ENCODE results near the gene GAPDH. TPM values are rescaled to one million over a fixed set of nuclear protein-coding genes. Genes with fewer than 3 reads are reported as not detected.

Gene GAPDH
- total RNA-seq, 1 experiment from 2014 or later = 4,276 TPM

- Mint-ChIP-seq H3K4me3 (peak overlapping the region; percentile 35; the same call in 1 of the 2 replicates), H3K36me3 (peaks cover 67% of the 10 kb centered on the region), H3K27ac (peak overlapping the region; percentile 62), H3K9me3 (no peaks in the 10 kb centered on the region), H3K4me1 (peaks cover 13% of the 10 kb centered on the region), H3K27me3 (ENCODE audit: low read depth) (no peaks in the 10 kb centered on the region)
- ChIA-PET CTCF (interaction anchor here (0.6 to 2.3 kb wide), 23 partner anchors 12 to 302 kb away, joined by 3 to 24 read pairs (median 4); partner anchors contain the start of genes GAPDH, LPAR5, SPSB2 and USP5), POLR2A (interaction anchor here (0.5 to 0.7 kb wide), 3 partner anchors 70 to 815 kb away, joined by 3 read pairs; no protein-coding TSS in a partner anchor)
- DNase-seq (ENCODE audit: low spot score) (peak; percentile 86), ATAC-seq (peak; percentile 70)
- TF ChIP-seq ZNF281 (CRISPR knock-in tag; IDR thresholded peaks at IDR 0.05) (0 out of 2 replicates have a peak, but pooled peaks have one; percentile 44), ZNF423 (CRISPR knock-in tag; IDR thresholded peaks at IDR 0.05) (no peak), NR1H2 (CRISPR knock-in tag; IDR thresholded peaks at IDR 0.05) (no peak)
Observed at GRCh38 chr12:6570264-6570887, 36.1 kb downstream of the GAPDH start.

DNA sequence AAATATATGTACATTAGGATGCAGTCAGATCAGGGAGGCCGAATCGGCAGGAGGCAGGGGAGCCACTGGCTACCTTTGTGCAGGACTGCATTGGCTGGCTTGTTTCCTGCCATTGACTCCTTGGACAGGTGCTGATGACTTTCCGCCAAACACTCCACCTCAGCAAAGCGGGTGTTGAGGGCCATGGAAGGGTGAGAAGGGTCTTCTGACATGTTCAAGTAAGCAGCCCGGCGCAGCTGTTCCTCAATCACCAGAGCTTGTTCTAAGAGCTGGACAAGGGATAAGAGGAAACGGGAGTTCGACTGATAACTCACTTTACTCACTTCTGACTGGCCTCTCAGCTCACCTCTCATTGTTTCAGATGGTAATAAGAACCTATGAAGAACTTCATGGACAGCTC, 38.7 kb downstream of the GAPDH start:
- ChIA-PET POLR2A (interaction anchor here (0.6 kb wide), 1 partner anchor 9 kb away, joined by 3 read pairs; no protein-coding TSS in a partner anchor), CTCF (interaction anchor here (0.7 kb wide), 1 partner anchor 15 kb away, joined by 5 read pairs; no protein-coding TSS in a partner anchor)
- Mint-ChIP-seq H3K9me3 (no peaks in the 10 kb centered on the region), H3K36me3 (peaks cover 71% of the 10 kb centered on the region), H3K4me1 (peaks cover 6% of the 10 kb centered on the region), H3K27ac (no peak overlapping the region), H3K27me3 (ENCODE audit: low read depth) (no peaks in the 10 kb centered on the region), H3K4me3 (no peak overlapping the region)
- TF ChIP-seq, protein P1, sequence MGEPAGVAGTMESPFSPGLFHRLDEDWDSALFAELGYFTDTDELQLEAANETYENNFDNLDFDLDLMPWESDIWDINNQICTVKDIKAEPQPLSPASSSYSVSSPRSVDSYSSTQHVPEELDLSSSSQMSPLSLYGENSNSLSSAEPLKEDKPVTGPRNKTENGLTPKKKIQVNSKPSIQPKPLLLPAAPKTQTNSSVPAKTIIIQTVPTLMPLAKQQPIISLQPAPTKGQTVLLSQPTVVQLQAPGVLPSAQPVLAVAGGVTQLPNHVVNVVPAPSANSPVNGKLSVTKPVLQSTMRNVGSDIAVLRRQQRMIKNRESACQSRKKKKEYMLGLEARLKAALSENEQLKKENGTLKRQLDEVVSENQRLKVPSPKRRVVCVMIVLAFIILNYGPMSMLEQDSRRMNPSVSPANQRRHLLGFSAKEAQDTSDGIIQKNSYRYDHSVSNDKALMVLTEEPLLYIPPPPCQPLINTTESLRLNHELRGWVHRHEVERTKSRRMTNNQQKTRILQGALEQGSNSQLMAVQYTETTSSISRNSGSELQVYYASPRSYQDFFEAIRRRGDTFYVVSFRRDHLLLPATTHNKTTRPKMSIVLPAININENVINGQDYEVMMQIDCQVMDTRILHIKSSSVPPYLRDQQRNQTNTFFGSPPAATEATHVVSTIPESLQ (CRISPR knock-in tag; IDR thresholded peaks at IDR 0.05) = no peak
- no peak for TF ChIP-seq E2F4 (CRISPR knock-in tag; IDR thresholded peaks at IDR 0.05; ENCODE audit: borderline replicate concordance, low read depth)
- TF ChIP-seq ZMAT4 (CRISPR knock-in tag; IDR thresholded peaks at IDR 0.05) = no peak
- no peak for TF ChIP-seq ZNF219 (CRISPR knock-in tag; IDR thresholded peaks at IDR 0.05; ENCODE audit: borderline replicate concordance)
- TF ChIP-seq ZBTB21 (CRISPR knock-in tag; IDR thresholded peaks at IDR 0.05; ENCODE audit: borderline replicate concordance) = no peak
- TF ChIP-seq, protein P2, sequence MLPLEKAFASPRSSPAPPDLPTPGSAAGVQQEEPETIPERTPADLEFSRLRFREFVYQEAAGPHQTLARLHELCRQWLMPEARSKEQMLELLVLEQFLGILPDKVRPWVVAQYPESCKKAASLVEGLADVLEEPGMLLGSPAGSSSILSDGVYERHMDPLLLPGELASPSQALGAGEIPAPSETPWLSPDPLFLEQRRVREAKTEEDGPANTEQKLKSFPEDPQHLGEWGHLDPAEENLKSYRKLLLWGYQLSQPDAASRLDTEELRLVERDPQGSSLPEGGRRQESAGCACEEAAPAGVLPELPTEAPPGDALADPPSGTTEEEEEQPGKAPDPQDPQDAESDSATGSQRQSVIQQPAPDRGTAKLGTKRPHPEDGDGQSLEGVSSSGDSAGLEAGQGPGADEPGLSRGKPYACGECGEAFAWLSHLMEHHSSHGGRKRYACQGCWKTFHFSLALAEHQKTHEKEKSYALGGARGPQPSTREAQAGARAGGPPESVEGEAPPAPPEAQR (CRISPR knock-in tag; IDR thresholded peaks at IDR 0.05) = no peak
- TF ChIP-seq, protein P3, sequence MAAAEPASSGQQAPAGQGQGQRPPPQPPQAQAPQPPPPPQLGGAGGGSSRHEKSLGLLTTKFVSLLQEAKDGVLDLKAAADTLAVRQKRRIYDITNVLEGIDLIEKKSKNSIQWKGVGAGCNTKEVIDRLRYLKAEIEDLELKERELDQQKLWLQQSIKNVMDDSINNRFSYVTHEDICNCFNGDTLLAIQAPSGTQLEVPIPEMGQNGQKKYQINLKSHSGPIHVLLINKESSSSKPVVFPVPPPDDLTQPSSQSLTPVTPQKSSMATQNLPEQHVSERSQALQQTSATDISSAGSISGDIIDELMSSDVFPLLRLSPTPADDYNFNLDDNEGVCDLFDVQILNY (CRISPR knock-in tag; IDR thresholded peaks at IDR 0.05) = no peak
- TF ChIP-seq NR2C2 (CRISPR knock-in tag; IDR thresholded peaks at IDR 0.05) = no peak
- no peak for TF ChIP-seq SP1 (CRISPR knock-in tag; conservative IDR thresholded peaks at IDR 0.05)
- no peak for TF ChIP-seq ERG (CRISPR knock-in tag; IDR thresholded peaks at IDR 0.05)
- TF ChIP-seq NR1H2 (CRISPR knock-in tag; IDR thresholded peaks at IDR 0.05) = no peak
- TF ChIP-seq JAZF1 (CRISPR knock-in tag; IDR thresholded peaks at IDR 0.05) = no peak
- TF ChIP-seq ZNF121 (CRISPR knock-in tag; IDR thresholded peaks at IDR 0.05) = no peak
- TF ChIP-seq EMX1 (CRISPR knock-in tag; IDR thresholded peaks at IDR 0.05) = no peak
- TF ChIP-seq KAT7 (CRISPR knock-in tag; IDR thresholded peaks at IDR 0.05; ENCODE audit: borderline replicate concordance) = no peak
- TF ChIP-seq ZNF671 (CRISPR knock-in tag; IDR thresholded peaks at IDR 0.05) = no peak
- TF ChIP-seq ELF4 (CRISPR knock-in tag; IDR thresholded peaks at IDR 0.05; ENCODE audit: low read depth) = no peak
- DNase-seq (ENCODE audit: low spot score) (no peak), ATAC-seq (no peak)
